Uterus (tissue), 4 donors: ENCODE results near the gene FHIT. TPM values are rescaled to one million over a fixed set of nuclear protein-coding genes. Genes with fewer than 3 reads are reported as not detected.

Experiments
- DNase-seq, 2 donors: peaks; one replicate each; pipeline ENCODE4 v3.0.0-alpha.2; 2019 to 2020
- H3K27ac ChIP-seq, 2 donors: fragments of 200-600 bp; sonication (generic); 1 replicate in 1 of 2; 2 replicates in 1 of 2; pipeline ENCODE4 v1.5.1; 2016 to 2018
- H3K27me3 ChIP-seq, 2 donors: fragments of 200-600 bp; sonication (generic); one replicate each; pipeline ENCODE4 v1.5.1; 2018 to 2019; ENCODE audit warnings: control low read depth in 1 of 2
- H3K36me3 ChIP-seq, 2 donors: fragments of 200-600 bp; sonication (generic); one replicate each; pipeline ENCODE4 v1.5.1; 2019; ENCODE audit warnings: control low read depth in 1 of 2
- H3K4me1 ChIP-seq, 2 donors: fragments of 200-600 bp; sonication (generic); one replicate each; pipeline ENCODE4 v1.5.1; 2018 to 2019; ENCODE audit warnings: control low read depth in 1 of 2
- H3K4me3 ChIP-seq, 2 donors: fragments of 200-600 bp; sonication (generic); 1 replicate in 1 of 2; 2 replicates in 1 of 2; pipeline ENCODE4 v1.5.1; 2018 to 2019; ENCODE audit warnings: mild to moderate bottlenecking in 1 of 2
- H3K9me3 ChIP-seq, 2 donors: fragments of 200-600 bp; sonication (generic); one replicate each; pipeline ENCODE4 v1.5.1; 2019; ENCODE audit warnings: control low read depth in 1 of 2
- CTCF ChIP-seq, 4 experiments: fragments of 200-600 bp in 2 of 4; fragments of 450-650 bp in 2 of 4; sonication (generic) in 2 of 4; IDR thresholded peaks; one replicate each; pipeline ENCODE4 v1.5.1; 2016 to 2019; ENCODE audit warnings: antibody characterized with exemption in 4 of 4, mild to moderate bottlenecking in 2 of 4, moderate library complexity in 1 of 4
- POLR2A ChIP-seq, 2 donors: fragments of 450-650 bp; IDR thresholded peaks; one replicate each; pipeline ENCODE4 v1.6.1; 2016; ENCODE audit warnings: antibody characterized with exemption in 2 of 2, mild to moderate bottlenecking in 1 of 2, moderate library complexity in 1 of 2
- intact Hi-C: fragments of 100-400 bp; cut with DNase I; formaldehyde crosslinking; loops from one replicate; pipeline ENCODE4 v1.15.1; 2023; ENCODE audit warnings: low total_unique reads
- total RNA-seq, 4 donors: library from RNA; depleted of rRNA in 3 of 4; stranded (reverse); fragments of >200 nt in 3 of 4; gene quantifications; one replicate each; pipeline versions ENCODE4 v1.1.0 to v1.2.4, GENCODE V29; 2014 to 2023
- donor health status: DM: yes; HTN: yes; CAD: no.

FHIT gene
- total RNA-seq, 4 donors from 2014 or later, result 1.3 to 15.2 (median 7.3) TPM

DNA sequence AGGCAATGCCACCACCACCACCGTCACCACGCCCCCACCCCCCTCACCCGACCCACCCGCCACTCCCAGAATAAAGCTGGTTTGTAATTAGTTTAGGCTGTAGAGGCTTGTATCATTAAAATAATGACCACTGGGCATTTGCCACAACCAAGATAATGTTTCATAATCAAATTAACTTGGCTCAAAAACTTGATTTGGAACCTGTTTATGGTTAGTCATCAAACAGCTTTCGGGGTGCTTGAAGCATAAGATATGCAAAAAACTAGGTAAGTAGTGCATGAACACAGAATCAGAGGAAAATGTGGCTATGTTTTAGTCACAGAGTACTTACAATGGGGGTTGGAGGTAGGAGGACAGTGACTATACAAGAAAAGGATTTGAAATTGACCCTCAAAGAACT, 115.1 kb downstream of the FHIT start:
- Histone ChIP-seq H3K4me1 (no peaks in the 10 kb centered on the region), H3K4me3 (no peak overlapping the region), H3K27ac (no peak overlapping the region), H3K27me3 (no peaks in the 10 kb centered on the region), H3K9me3 (no peaks in the 10 kb centered on the region), H3K36me3 (no peaks in the 10 kb centered on the region)
- intact Hi-C loops, result no loop called here
- TF ChIP-seq CTCF (IDR thresholded peaks at IDR 0.05) (no peak), POLR2A (IDR thresholded peaks at IDR 0.05) (no peak)
- DNase-seq, result no peak

DNA sequence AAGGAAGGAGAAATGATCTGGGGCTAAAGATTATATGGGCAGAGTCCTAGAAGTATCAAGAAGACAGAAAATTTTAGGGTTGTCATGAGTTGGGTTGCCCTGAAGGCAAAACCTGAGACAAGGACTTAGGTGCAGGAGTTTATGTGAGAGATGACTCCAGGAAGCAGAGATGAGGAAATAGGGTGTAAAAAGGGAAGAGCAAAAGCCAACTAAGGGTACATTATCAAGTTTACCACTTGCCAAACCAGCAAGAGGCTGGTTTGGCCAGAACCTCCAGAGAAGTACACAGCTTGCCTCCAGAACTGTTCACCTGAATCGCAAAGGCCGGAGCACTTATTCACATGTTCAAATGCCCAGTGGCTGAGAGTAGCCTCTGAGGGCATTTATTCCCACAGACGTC, 116.7 kb downstream of the FHIT start:
- intact Hi-C loops, result no loop called here
- Histone ChIP-seq H3K27ac (no peak overlapping the region), H3K9me3 (no peaks in the 10 kb centered on the region), H3K36me3 (no peaks in the 10 kb centered on the region), H3K4me3 (no peak overlapping the region), H3K4me1 (no peaks in the 10 kb centered on the region), H3K27me3 (no peaks in the 10 kb centered on the region)
- DNase-seq, result no peak
- TF ChIP-seq POLR2A (IDR thresholded peaks at IDR 0.05) (no peak), CTCF (IDR thresholded peaks at IDR 0.05) (no peak)

- intact Hi-C loops, result no loop called here
- Histone ChIP-seq H3K4me3 (no peak overlapping the region), H3K27ac (no peak overlapping the region), H3K9me3 (no peaks in the 10 kb centered on the region), H3K36me3 (no peaks in the 10 kb centered on the region), H3K27me3 (no peaks in the 10 kb centered on the region), H3K4me1 (no peaks in the 10 kb centered on the region)
- no peak for TF ChIP-seq CTCF (IDR thresholded peaks at IDR 0.05)
- TF ChIP-seq POLR2A (IDR thresholded peaks at IDR 0.05), result no peak
- no peak for DNase-seq
These were observed 119.2 kb downstream of the FHIT start for GRCh38 chr3:61132062-61132461.

GRCh38 chr3:61118830-61119229, 132.4 kb downstream of the FHIT start:
- Histone ChIP-seq H3K27ac (no peak overlapping the region), H3K9me3 (no peaks in the 10 kb centered on the region), H3K4me3 (no peak overlapping the region), H3K36me3 (no peaks in the 10 kb centered on the region), H3K4me1 (no peaks in the 10 kb centered on the region), H3K27me3 (no peaks in the 10 kb centered on the region)
- intact Hi-C loops, result no loop called here
- DNase-seq, result no peak
- no peak for TF ChIP-seq POLR2A (IDR thresholded peaks at IDR 0.05)
- no peak for TF ChIP-seq CTCF (IDR thresholded peaks at IDR 0.05)

DNA sequence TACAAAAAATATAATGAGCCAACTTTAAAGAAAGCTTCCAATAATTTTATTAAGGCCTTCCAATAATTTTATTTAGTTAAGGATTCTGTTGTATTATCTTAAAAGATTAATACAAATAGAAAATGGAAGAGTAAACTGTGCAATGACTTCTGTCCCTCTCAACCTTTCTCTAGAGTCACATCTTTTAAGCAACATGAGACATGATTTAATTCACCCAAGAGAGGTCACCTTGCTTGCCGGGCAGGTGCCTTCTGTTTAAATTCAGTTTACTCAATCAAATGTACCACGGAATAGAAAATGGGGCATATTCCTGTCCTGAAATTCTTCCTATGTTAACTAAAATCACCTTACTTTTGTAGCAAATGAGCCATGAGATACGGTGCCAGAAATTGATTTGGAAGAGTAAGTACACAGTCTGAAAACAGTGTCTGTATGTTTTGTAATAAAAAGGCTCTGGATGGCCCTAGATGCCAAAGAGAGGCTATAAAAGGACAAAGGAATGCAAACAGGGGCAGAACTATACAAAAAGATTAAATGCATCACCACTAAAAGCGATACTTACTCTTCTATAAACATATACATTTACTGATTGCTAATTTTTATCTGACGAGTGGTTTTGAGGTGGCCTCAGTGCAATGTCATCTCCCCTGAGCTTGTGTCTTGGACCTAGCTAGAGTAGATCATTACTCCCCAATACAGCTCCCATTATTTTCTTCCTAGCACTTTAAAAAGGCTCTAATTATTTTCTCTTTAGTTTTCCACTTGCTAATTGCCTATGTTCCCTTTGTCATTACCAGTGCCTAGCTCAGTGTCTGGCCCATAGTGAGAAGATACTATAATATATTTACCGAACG, 134.0 kb downstream of the FHIT start:
- Histone ChIP-seq H3K9me3 (no peaks in the 10 kb centered on the region), H3K4me1 (no peaks in the 10 kb centered on the region), H3K27me3 (no peaks in the 10 kb centered on the region), H3K36me3 (no peaks in the 10 kb centered on the region), H3K27ac (no peak overlapping the region), H3K4me3 (no peak overlapping the region)
- intact Hi-C loops, result no loop called here
- no peak for TF ChIP-seq CTCF (IDR thresholded peaks at IDR 0.05)
- no peak for DNase-seq
